HCT116 (cell line): ENCODE results near the gene C1QA. TPM values are rescaled to one million over a fixed set of nuclear protein-coding genes. Genes with fewer than 3 reads are reported as not detected.

Experiments
- ATAC-seq: fragments of 200-7000 bp; cut with Tn5 transposase; 2 replicates; pipeline ENCODE4 v1.9.1; 2020; ENCODE audit warnings: mild to moderate bottlenecking, moderate library complexity
- BruUV-seq: library from RNA; stranded (reverse); fragments of 400-500 nt; replicated peaks from 2 replicates; lab custom pipeline; 2021; lab: Mats Ljungman, UMichigan
- CTCF ChIA-PET: fragments of 300-600 bp; sonication (Branson Sonifier 250); formaldehyde crosslinking; loops from one replicate; lab custom pipeline; 2021; ENCODE audit warnings: antibody characterized with exemption; lab: Charles Lee
- POLR2A ChIA-PET: fragments of 300-600, 350-600 bp; sonication (Branson Sonifier 250); formaldehyde crosslinking; loops from one replicate; lab custom pipeline; 2021; ENCODE audit warnings: antibody characterized with exemption; lab: Charles Lee
- RAD21 ChIA-PET, 2 experiments: fragments of 300-600 bp; sonication (Branson Sonifier 250); formaldehyde crosslinking; loops; one replicate each; lab custom pipeline; 2023; ENCODE audit warnings: low total read pairs in 2 of 2; ENCODE audit not compliant: uncharacterized antibody in 2 of 2, unreplicated experiment in 2 of 2, low non-redundant PET in 1 of 2; lab: Charles Lee
- DNase-seq: peaks from one replicate; pipeline ENCODE4 v3.0.0-alpha.2; 2010; ENCODE audit warnings: low read depth, low spot score
- H2AFZ ChIP-seq: fragments of 200-600 bp; shearing (Covaris generic), sonication (generic); 2 replicates; pipeline ENCODE4 v1.6.1; 2017; ENCODE audit warnings: low read depth, mixed run types, mixed read lengths, antibody characterized with exemption, low read length; ENCODE audit not compliant: poor library complexity, severe bottlenecking
- H3K27ac ChIP-seq: 2 replicates; pipeline ENCODE4 v1.5.1; 2012; ENCODE audit warnings: low read depth, low read length
- H3K27me3 ChIP-seq: fragments of 200-600 bp; sonication (generic); 2 replicates; pipeline ENCODE4 v1.6.1; 2016; ENCODE audit warnings: mixed run types, low read length, mixed read lengths; ENCODE audit not compliant: insufficient read depth
- H3K36me3 ChIP-seq, 2 experiments: fragments of 200-500 bp in 1 of 2; fragments of 200-600 bp in 1 of 2; sonication (Bioruptor generic) in 1 of 2; sonication (generic) in 1 of 2; 2 replicates each; pipeline versions ENCODE4 v1.5.1 to v1.6.1; 2014 to 2016; ENCODE audit warnings: low read length in 2 of 2, inconsistent platforms in 1 of 2, mixed read lengths in 1 of 2, mixed run types in 1 of 2; ENCODE audit not compliant: insufficient read depth in 2 of 2, control insufficient read depth in 1 of 2
- H3K4me1 ChIP-seq, 2 experiments: fragments of 200-600 bp in 1 of 2; sonication (generic) in 1 of 2; 2 replicates each; pipeline versions ENCODE4 v1.5.1 to v1.6.1; 2012 to 2017; ENCODE audit warnings: low read length in 2 of 2, inconsistent platforms in 1 of 2, mild to moderate bottlenecking in 1 of 2, mixed read lengths in 1 of 2, mixed run types in 1 of 2, moderate library complexity in 1 of 2; ENCODE audit not compliant: insufficient read depth in 2 of 2, control insufficient read depth in 1 of 2
- H3K4me2 ChIP-seq: fragments of 200-600 bp; sonication (generic); 2 replicates; pipeline ENCODE4 v1.6.1; 2017; ENCODE audit warnings: mixed run types, low read length, mixed read lengths
- H3K4me3 ChIP-seq, 2 experiments: fragments of 200-600 bp in 1 of 2; sonication (generic) in 1 of 2; replicated peaks in 1 of 2; 2 replicates each; pipeline ENCODE4 v1.5.1; 2011 to 2016; ENCODE audit warnings: low read length in 2 of 2, control low read depth in 1 of 2, low read depth in 1 of 2, mild to moderate bottlenecking in 1 of 2, mixed read lengths in 1 of 2, mixed run types in 1 of 2
- H3K79me2 ChIP-seq: fragments of 200-600 bp; sonication (generic); 2 replicates; pipeline ENCODE4 v1.6.1; 2017; ENCODE audit warnings: mild to moderate bottlenecking, mixed run types, low read length, moderate library complexity, mixed read lengths; ENCODE audit not compliant: insufficient read depth
- H3K9ac ChIP-seq: fragments of 200-600 bp; sonication (generic); 2 replicates; pipeline ENCODE4 v1.6.1; 2016; ENCODE audit warnings: low read length, mixed read lengths
- H3K9me2 ChIP-seq: fragments of 200-600 bp; sonication (generic), shearing (Covaris generic); 2 replicates; pipeline ENCODE4 v1.6.1; 2017; ENCODE audit warnings: mixed run types, mild to moderate bottlenecking, moderate library complexity; ENCODE audit not compliant: insufficient read depth
- H3K9me3 ChIP-seq, 2 experiments: fragments of 200-500 bp in 1 of 2; fragments of 200-600 bp in 1 of 2; sonication (Bioruptor generic) in 1 of 2; sonication (generic) in 1 of 2; 2 replicates each; pipeline ENCODE4 v1.6.1; 2014 to 2017; ENCODE audit warnings: low read length in 2 of 2, mixed read lengths in 2 of 2, inconsistent platforms in 1 of 2, low read depth in 1 of 2, mild to moderate bottlenecking in 1 of 2, mixed run types in 1 of 2, moderate library complexity in 1 of 2; ENCODE audit not compliant: control insufficient read depth in 1 of 2, insufficient read depth in 1 of 2
- H4K20me1 ChIP-seq: fragments of 200-600 bp; sonication (generic), shearing (Covaris generic); 2 replicates; pipeline ENCODE4 v1.6.1; 2017; ENCODE audit warnings: mixed run types, mild to moderate bottlenecking, moderate library complexity; ENCODE audit not compliant: insufficient read depth
- CBX3 ChIP-seq: IDR thresholded peaks from 2 replicates; pipeline ENCODE4 v1.6.1; 2012; ENCODE audit warnings: low read depth
- CEBPB ChIP-seq: IDR thresholded peaks from 2 replicates; pipeline ENCODE4 v1.6.1; 2012; ENCODE audit warnings: low read depth
- EGR1 ChIP-seq: IDR thresholded peaks from 2 replicates; pipeline ENCODE4 v1.6.1; 2012; ENCODE audit warnings: low read depth
- EZH2 ChIP-seq: fragments of 200-600 bp; sonication (generic); IDR thresholded peaks from 2 replicates; pipeline ENCODE4 v1.6.1; 2017; ENCODE audit warnings: antibody characterized with exemption, mixed run types
- EZH2phosphoT487 ChIP-seq: fragments of 200-600 bp; IDR thresholded peaks from 2 replicates; pipeline ENCODE4 v1.6.1; 2018; ENCODE audit warnings: antibody characterized with exemption, borderline replicate concordance
- FOSL1 ChIP-seq: IDR thresholded peaks from 2 replicates; pipeline ENCODE4 v1.6.1; 2012; ENCODE audit warnings: low read depth
- JUND ChIP-seq: IDR thresholded peaks from 2 replicates; pipeline ENCODE4 v1.6.1; 2012
- RAD21 ChIP-seq: IDR thresholded peaks from 2 replicates; pipeline ENCODE4 v1.6.1; 2012; ENCODE audit warnings: low read depth, mild to moderate bottlenecking
- SIN3A ChIP-seq: IDR thresholded peaks from 2 replicates; pipeline ENCODE4 v1.6.1; 2012; ENCODE audit warnings: low read depth
- SRF ChIP-seq: IDR thresholded peaks from 2 replicates; pipeline ENCODE4 v1.6.1; 2012; ENCODE audit warnings: low read depth
- ZFX ChIP-seq: fragments of 450-650 bp; IDR thresholded peaks from 2 replicates; pipeline ENCODE4 v1.6.1; 2017
- ZNF274 ChIP-seq: fragments of 200-500 bp; sonication (Bioruptor generic); IDR thresholded peaks from 2 replicates; pipeline ENCODE4 v1.6.1; 2014; ENCODE audit warnings: mild to moderate bottlenecking, low read depth, low read length, inconsistent platforms
- intact Hi-C: fragments of 100-400 bp; cut with micrococcal nuclease; formaldehyde crosslinking; loops from 2 replicates; pipeline ENCODE4 v1.10.0; 2022
- total RNA-seq: library from RNA; stranded (reverse); gene quantifications from one replicate; pipeline ENCODE4 v1.2.1, GENCODE V29; 2021; ENCODE audit not compliant: unreplicated experiment
- TF ChIP-seq, protein P1 (sequence below): IDR thresholded peaks from 2 replicates; pipeline ENCODE4 v1.6.1; 2012; ENCODE audit warnings: low read depth
- TF ChIP-seq, protein P2 (sequence below): IDR thresholded peaks from 2 replicates; pipeline ENCODE4 v1.6.1; 2012

The C1QA gene
- total RNA-seq, 1 experiment from 2014 or later = 0.91 TPM

DNA sequence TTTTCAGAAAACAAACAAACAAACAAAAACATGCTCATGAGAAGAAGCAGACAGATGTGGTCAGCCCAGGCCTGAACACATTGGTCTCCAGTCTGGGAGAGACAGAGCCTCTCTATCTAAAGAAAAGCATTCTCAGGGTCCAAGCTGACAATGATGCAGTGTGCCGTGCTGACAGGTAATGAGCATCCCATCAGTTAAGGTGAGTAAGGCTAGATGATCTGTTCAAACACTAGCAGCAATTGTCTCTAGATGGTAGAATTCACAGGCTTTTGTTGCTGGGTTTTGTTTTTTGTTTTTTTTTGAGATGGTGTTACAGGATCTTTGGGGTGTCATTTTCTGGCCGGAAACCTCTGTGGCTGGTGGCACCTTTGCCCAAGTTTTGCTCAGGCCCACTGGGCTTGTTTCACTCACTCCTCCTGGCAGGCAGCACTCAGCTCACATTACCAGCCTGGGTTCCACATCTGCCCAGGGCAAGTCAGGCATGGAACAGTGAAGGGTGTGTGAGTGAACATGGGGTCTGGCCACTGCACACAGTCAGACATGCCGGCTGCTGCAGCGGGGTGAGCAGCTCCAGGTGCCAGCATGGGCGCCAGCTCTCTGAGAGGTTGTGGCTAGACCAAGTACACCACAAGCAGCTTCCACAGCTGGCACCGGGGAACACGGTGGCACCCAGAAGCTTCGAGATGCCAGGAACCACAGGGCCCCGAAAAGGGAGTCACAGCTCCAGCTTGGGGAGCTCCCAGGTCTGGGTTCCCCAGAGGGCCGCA, 2.5 kb upstream of the C1QA start:
- Histone ChIP-seq H3K27ac (no peak overlapping the region), H2AFZ (no peak overlapping the region), H4K20me1 (no peaks in the 10 kb centered on the region), H3K9me2 (no peaks in the 10 kb centered on the region), H3K4me2 (no peak overlapping the region), H3K27me3 (peaks cover 17% of the 10 kb centered on the region; the same call in 1 of the 2 replicates), H3K36me3 (no peaks in the 10 kb centered on the region), H3K79me2 (no peaks in the 10 kb centered on the region), H3K4me1 (no peaks in the 10 kb centered on the region), H3K4me3 (no peak overlapping the region), H3K9ac (no peak overlapping the region), H3K9me3 (no peaks in the 10 kb centered on the region)
- intact Hi-C loops = no loop called here
- no peak for ATAC-seq
- ChIA-PET CTCF (no interaction called here), POLR2A (no interaction called here), RAD21 (no interaction called here)
- DNase-seq = no peak
- BruUV-seq = no TSS peak
- TF ChIP-seq EZH2 (no peak), EZH2phosphoT487 (no peak), SRF (no peak)
- TF ChIP-seq, protein P1, sequence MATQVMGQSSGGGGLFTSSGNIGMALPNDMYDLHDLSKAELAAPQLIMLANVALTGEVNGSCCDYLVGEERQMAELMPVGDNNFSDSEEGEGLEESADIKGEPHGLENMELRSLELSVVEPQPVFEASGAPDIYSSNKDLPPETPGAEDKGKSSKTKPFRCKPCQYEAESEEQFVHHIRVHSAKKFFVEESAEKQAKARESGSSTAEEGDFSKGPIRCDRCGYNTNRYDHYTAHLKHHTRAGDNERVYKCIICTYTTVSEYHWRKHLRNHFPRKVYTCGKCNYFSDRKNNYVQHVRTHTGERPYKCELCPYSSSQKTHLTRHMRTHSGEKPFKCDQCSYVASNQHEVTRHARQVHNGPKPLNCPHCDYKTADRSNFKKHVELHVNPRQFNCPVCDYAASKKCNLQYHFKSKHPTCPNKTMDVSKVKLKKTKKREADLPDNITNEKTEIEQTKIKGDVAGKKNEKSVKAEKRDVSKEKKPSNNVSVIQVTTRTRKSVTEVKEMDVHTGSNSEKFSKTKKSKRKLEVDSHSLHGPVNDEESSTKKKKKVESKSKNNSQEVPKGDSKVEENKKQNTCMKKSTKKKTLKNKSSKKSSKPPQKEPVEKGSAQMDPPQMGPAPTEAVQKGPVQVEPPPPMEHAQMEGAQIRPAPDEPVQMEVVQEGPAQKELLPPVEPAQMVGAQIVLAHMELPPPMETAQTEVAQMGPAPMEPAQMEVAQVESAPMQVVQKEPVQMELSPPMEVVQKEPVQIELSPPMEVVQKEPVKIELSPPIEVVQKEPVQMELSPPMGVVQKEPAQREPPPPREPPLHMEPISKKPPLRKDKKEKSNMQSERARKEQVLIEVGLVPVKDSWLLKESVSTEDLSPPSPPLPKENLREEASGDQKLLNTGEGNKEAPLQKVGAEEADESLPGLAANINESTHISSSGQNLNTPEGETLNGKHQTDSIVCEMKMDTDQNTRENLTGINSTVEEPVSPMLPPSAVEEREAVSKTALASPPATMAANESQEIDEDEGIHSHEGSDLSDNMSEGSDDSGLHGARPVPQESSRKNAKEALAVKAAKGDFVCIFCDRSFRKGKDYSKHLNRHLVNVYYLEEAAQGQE = no peak

DNA sequence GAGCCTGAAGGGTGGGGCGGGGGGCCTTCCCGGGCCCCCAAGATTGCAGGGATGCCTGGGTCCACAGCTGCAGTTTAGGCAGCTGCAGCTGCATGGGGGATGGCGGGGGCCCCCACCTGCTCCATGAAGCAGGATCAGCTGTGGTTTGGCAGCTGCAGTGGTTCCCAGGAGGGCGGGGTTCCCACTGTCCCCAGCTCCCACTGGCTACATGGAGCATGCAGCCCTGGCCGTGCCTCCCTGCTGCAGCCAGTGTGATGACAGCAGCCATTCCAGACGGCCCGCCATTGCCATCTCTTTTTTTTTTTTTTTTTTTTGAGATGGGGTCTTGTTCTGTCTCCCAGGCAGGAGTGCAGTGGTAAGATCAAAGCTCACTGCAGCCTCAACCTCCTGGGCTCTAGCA, 992 bp upstream of the C1QA start:
- intact Hi-C loops = no loop called here
- no peak overlapping the region for H3K4me2 ChIP-seq
- no peak overlapping the region for H3K4me3 ChIP-seq
- ATAC-seq (no peak), DNase-seq (no peak)
- no peaks in the 10 kb centered on the region for H3K36me3 ChIP-seq
- BruUV-seq = no TSS peak
- ChIA-PET RAD21 (interaction anchor here in 1 of 2 experiments (0.7 kb wide), 1 partner anchor 507 kb away, joined by 3 read pairs; no protein-coding TSS in a partner anchor), POLR2A (no interaction called here), CTCF (no interaction called here)
- H3K27ac ChIP-seq = no peak overlapping the region
- no peaks in the 10 kb centered on the region for H3K4me1 ChIP-seq
- no peaks in the 10 kb centered on the region for H3K9me3 ChIP-seq
- peaks cover 10% of the 10 kb centered on the region; the same call in 1 of the 2 replicates for H3K27me3 ChIP-seq
- no peaks in the 10 kb centered on the region for H4K20me1 ChIP-seq
- no peak overlapping the region for H2AFZ ChIP-seq
- no peaks in the 10 kb centered on the region for H3K9me2 ChIP-seq
- H3K9ac ChIP-seq = no peak overlapping the region
- H3K79me2 ChIP-seq = no peaks in the 10 kb centered on the region
- TF ChIP-seq RAD21 = no peak
- TF ChIP-seq SIN3A = no peak
- no peak for TF ChIP-seq ZFX
- no peak for TF ChIP-seq SRF
- TF ChIP-seq FOSL1 = no peak
- TF ChIP-seq ZNF274 = no peak
- TF ChIP-seq, protein P2, sequence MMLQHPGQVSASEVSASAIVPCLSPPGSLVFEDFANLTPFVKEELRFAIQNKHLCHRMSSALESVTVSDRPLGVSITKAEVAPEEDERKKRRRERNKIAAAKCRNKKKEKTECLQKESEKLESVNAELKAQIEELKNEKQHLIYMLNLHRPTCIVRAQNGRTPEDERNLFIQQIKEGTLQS = no peak
- no peak for TF ChIP-seq EZH2
- no peak for TF ChIP-seq CEBPB
- no peak for TF ChIP-seq JUND
- no peak for TF ChIP-seq EGR1
- TF ChIP-seq, protein P1 = no peak
- TF ChIP-seq CBX3 = no peak
